Spleen (tissue), 11 donors: ENCODE measurements around the gene SUPV3L1. TPM values are rescaled to one million over a fixed set of nuclear protein-coding genes. Genes with fewer than 3 reads are reported as not detected.

Experiments used
- DNase-seq: peaks from one replicate; pipeline ENCODE4 v3.0.0-alpha.2; 2020
- H3K27ac ChIP-seq, 8 donors: fragments of 200-600 bp; sonication (generic) in 7 of 8; 1 replicate in 4 of 8; 2 replicates in 4 of 8; pipeline versions ENCODE4 v1.5.0 to v1.8.0; 2016 to 2021; ENCODE audit warnings: inconsistent platforms in 4 of 8, mild to moderate bottlenecking in 4 of 8, moderate library complexity in 1 of 8
- H3K27me3 ChIP-seq, 7 donors: fragments of 200-600 bp; sonication (generic) in 6 of 7; replicated peaks in 1 of 7; 1 replicate in 4 of 7; 2 replicates in 3 of 7; pipeline versions ENCODE4 v1.5.0 to v1.8.0; 2016 to 2021; ENCODE audit warnings: inconsistent platforms in 3 of 7, mild to moderate bottlenecking in 1 of 7
- H3K36me3 ChIP-seq, 6 donors: fragments of 200-600 bp; sonication (generic) in 5 of 6; 1 replicate in 4 of 6; 2 replicates in 2 of 6; pipeline versions ENCODE4 v1.5.0 to v1.8.0; 2016 to 2021; ENCODE audit warnings: inconsistent platforms in 2 of 6
- H3K4me1 ChIP-seq, 6 donors: fragments of 200-600 bp; sonication (generic) in 5 of 6; 1 replicate in 3 of 6; 2 replicates in 3 of 6; pipeline versions ENCODE4 v1.5.0 to v1.8.0; 2016 to 2021; ENCODE audit warnings: inconsistent platforms in 3 of 6
- H3K4me3 ChIP-seq, 8 donors: fragments of 200-600 bp; sonication (generic) in 7 of 8; 1 replicate in 4 of 8; 2 replicates in 4 of 8; pipeline versions ENCODE4 v1.5.0 to v1.8.0; 2016 to 2021; ENCODE audit warnings: inconsistent platforms in 4 of 8, mild to moderate bottlenecking in 4 of 8, moderate library complexity in 2 of 8
- H3K9me3 ChIP-seq, 8 donors: fragments of 200-600 bp; sonication (generic) in 7 of 8; 1 replicate in 4 of 8; 2 replicates in 4 of 8; pipeline versions ENCODE4 v1.5.0 to v1.8.0; 2016 to 2021; ENCODE audit warnings: inconsistent platforms in 4 of 8
- POLR2A ChIP-seq, 3 donors: fragments of 450-650 bp; IDR thresholded peaks; one replicate each; pipeline ENCODE4 v1.5.1; 2017; ENCODE audit warnings: antibody characterized with exemption in 3 of 3, mild to moderate bottlenecking in 1 of 3
- POLR2AphosphoS5 ChIP-seq, 3 donors: sonication (generic); formaldehyde crosslinking; IDR thresholded peaks; one replicate each; pipeline ENCODE4 v1.5.1; 2017; ENCODE audit warnings: antibody characterized with exemption in 3 of 3
- WGBS, 5 donors: extraction: QIAGEN DNeasy Blood & Tissue Kit in 3 of 5; methylation state at CpG; one replicate each; pipeline versions ENCODE4 v1.1.5 to v1.1.7; 2013 to 2018; 5-methylcytosine and 5-hydroxymethylcytosine counted together
- intact Hi-C: fragments of 100-400 bp; cut with DNase I; formaldehyde crosslinking; loops from one replicate; pipeline ENCODE4 v1.15.0; 2023; ENCODE audit warnings: low total_unique reads
- polyA plus RNA-seq, 3 donors: library from polyadenylated mRNA; stranded (reverse); fragments of 200-250 nt; gene quantifications; one replicate each; pipeline ENCODE4 v1.2.1, GENCODE V29; 2013
- total RNA-seq, 7 donors: library from RNA; depleted of rRNA in 3 of 7; stranded (reverse); fragments of >200 nt in 3 of 7; fragmentation: NEBNext Ultra II Directional in 4 of 7; extraction: Animal tissue kit (Norgen Biotek cat#: 25700) in 4 of 7; gene quantifications; one replicate each; pipeline versions ENCODE4 v1.1.0 to v1.2.1, GENCODE V29; 2016 to 2021
- TF ChIP-seq, protein P1 (sequence below), 11 experiments: fragments of 200-600 bp in 7 of 11; fragments of 450-650 bp in 4 of 11; sonication (generic) in 4 of 11; IDR thresholded peaks in 8 of 11; conservative IDR thresholded peaks in 3 of 11; 1 replicate in 7 of 11; 2 replicates in 4 of 11; pipeline versions ENCODE4 v1.4.0 to v1.8.0; 2016 to 2021; ENCODE audit warnings: antibody characterized with exemption in 11 of 11, inconsistent platforms in 4 of 11, mild to moderate bottlenecking in 1 of 11
- donor health status: healthy with polysubstance abuse.
- donor health status: DM: no; HTN: no; CAD: no; lungs with moderate emphysema.
- donor health status: DM: no; HTN: no; CAD: no.
- donor health status: Bipolar disorder and iron deficiency.
- donor health status: healthy.
- donor health status: DM: no; HTN: no; CAD: no.
- donor health status: DM: yes; HTN: yes; CAD: no.

Gene SUPV3L1
- total and polyA plus RNA-seq, 10 donors: 24.2 to 95.6 (median 36.1) TPM

DNA sequence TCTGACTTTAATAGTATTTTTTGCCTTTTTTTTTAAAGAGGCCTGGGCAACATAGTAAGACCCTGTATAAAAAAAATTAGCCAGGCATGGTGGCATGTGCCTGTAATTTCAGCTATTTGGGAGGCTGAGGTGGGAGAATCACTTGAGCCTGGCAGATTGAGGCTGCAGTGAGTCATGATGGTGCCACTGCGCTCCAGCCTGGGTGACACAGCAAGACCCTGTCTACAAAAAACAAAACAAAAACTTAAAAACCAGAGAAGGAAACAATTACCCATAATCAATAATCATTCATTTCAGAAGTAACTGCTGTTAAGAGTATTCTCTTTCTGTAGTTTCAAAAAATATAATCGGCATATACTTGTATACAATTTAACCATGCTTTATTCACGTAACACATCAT is 28.1 kb upstream of the SUPV3L1 start:
- intact Hi-C loops: no loop called here
- H3K36me3 ChIP-seq: peaks cover 0 to 21% (median 3%) of the 10 kb centered on the region in 6 donors
- no peak for DNase-seq
- H3K27me3 ChIP-seq: no peaks in the 10 kb centered on the region
- H3K4me3 ChIP-seq: no peak overlapping the region
- H3K4me1 ChIP-seq: peaks cover 0 to 14% (median 6%) of the 10 kb centered on the region in 6 donors
- TF ChIP-seq, protein P1, sequence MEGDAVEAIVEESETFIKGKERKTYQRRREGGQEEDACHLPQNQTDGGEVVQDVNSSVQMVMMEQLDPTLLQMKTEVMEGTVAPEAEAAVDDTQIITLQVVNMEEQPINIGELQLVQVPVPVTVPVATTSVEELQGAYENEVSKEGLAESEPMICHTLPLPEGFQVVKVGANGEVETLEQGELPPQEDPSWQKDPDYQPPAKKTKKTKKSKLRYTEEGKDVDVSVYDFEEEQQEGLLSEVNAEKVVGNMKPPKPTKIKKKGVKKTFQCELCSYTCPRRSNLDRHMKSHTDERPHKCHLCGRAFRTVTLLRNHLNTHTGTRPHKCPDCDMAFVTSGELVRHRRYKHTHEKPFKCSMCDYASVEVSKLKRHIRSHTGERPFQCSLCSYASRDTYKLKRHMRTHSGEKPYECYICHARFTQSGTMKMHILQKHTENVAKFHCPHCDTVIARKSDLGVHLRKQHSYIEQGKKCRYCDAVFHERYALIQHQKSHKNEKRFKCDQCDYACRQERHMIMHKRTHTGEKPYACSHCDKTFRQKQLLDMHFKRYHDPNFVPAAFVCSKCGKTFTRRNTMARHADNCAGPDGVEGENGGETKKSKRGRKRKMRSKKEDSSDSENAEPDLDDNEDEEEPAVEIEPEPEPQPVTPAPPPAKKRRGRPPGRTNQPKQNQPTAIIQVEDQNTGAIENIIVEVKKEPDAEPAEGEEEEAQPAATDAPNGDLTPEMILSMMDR (IDR thresholded peaks at IDR 0.05 in 8 of 11, conservative IDR thresholded peaks at IDR 0.05 in 3 of 11): no peak
- TF ChIP-seq POLR2A (IDR thresholded peaks at IDR 0.05) (no peak), POLR2AphosphoS5 (IDR thresholded peaks at IDR 0.05) (no peak)
- H3K27ac ChIP-seq: no peak overlapping the region
- WGBS, 5 donors: 89 to 95% (median 94%) methylated on average over 3 of the region's 3 CpGs
- H3K9me3 ChIP-seq: no peaks in the 10 kb centered on the region

DNA sequence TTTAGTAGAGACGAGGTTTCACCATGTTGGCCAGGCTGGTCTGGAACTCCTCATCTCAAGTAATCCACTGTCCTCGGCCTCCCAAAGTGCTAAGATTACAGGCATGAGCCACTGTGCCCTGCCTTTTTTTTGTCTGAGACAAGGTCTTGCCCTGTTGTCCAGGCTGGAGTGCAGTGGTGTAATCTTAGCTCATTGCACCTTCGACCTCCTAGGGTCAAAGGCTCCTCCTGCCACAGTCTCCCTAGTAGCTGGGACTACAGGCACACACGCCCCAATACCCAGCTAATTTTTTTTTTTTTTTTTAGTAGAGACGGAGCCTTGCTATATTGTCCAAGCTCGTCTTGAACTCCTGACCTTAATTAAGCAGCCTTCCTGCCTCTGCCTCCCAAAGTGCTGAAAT is 26.8 kb upstream of the SUPV3L1 start:
- Histone ChIP-seq H3K27me3 (no peaks in the 10 kb centered on the region), H3K27ac (no peak overlapping the region), H3K36me3 (peaks cover 0 to 33% (median 13%) of the 10 kb centered on the region in 6 donors), H3K4me1 (peaks cover 0 to 2% (median 0%) of the 10 kb centered on the region in 6 donors), H3K4me3 (no peak overlapping the region), H3K9me3 (no peaks in the 10 kb centered on the region)
- no peak for DNase-seq
- 89 to 96% (median 93%) methylated on average over 6 of the region's 6 CpGs for WGBS, 5 donors
- TF ChIP-seq, protein P1 (IDR thresholded peaks at IDR 0.05 in 8 of 11, conservative IDR thresholded peaks at IDR 0.05 in 3 of 11): no peak
- no peak for TF ChIP-seq POLR2AphosphoS5 (IDR thresholded peaks at IDR 0.05)
- no peak for TF ChIP-seq POLR2A (IDR thresholded peaks at IDR 0.05)
- intact Hi-C loops: no loop called here

DNA sequence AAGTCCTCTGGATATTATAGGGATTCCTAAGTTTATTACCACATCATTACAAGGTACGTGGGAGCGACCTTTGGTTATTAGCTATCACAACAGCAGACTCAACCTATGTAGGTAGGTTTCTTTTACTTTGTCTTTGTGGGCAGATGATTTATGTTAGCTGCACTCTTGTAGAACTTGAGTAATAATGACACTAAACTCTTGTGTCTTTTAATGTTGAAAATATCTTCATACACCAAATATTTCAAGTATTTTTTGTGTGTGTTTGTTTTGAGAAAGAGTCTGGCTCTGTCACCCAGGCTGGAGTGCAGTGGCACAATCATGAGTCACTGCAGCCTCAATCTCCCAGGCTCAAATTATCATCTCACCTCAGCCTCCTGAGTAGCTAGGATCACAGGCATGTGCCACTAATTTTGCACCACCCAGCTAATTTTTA is 19.2 kb upstream of the SUPV3L1 start:
- DNase-seq: no peak
- TF ChIP-seq POLR2A (IDR thresholded peaks at IDR 0.05) (no peak), POLR2AphosphoS5 (IDR thresholded peaks at IDR 0.05) (no peak)
- TF ChIP-seq, protein P1 (IDR thresholded peaks at IDR 0.05 in 8 of 11, conservative IDR thresholded peaks at IDR 0.05 in 3 of 11): no peak
- H3K27me3 ChIP-seq: no peaks in the 10 kb centered on the region
- H3K27ac ChIP-seq: no peak overlapping the region
- H3K4me1 ChIP-seq: no peaks in the 10 kb centered on the region
- H3K36me3 ChIP-seq: peaks cover 0 to 99% (median 63%) of the 10 kb centered on the region in 6 donors
- no peaks in the 10 kb centered on the region for H3K9me3 ChIP-seq
- intact Hi-C loops: no loop called here
- 95 to 98% (median 97%) methylated on average over 2 of the region's 2 CpGs for WGBS, 5 donors
- no peak overlapping the region for H3K4me3 ChIP-seq

DNA sequence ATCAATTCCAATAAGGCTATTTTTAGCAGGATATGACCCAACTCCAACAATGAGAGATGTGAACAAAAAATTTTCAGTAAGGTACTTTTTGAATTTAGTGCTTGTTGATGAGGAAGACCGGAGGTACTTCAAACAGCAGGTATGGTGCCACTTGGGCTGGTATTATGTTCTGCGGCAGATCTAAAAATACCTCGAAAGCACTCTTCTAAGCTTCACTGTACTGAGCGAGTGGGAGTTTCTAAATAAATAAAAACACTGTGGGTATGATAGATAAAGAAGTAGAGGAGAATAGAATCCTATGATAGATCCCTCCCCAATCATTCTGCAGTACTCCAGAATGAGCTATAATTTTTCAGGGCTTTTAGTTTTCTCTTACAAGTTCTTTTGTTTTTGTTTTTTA is 11.5 kb upstream of the SUPV3L1 start:
- WGBS, 5 donors: 92 to 98% (median 97%) methylated on average over 4 of the region's 4 CpGs
- DNase-seq: no peak

More for the DNA sequence above, 11.5 kb upstream of the SUPV3L1 start:
- intact Hi-C loops: no loop called here
- Histone ChIP-seq H3K27ac (no peak overlapping the region), H3K4me1 (peaks cover 0 to 6% (median 0%) of the 10 kb centered on the region in 6 donors), H3K27me3 (no peaks in the 10 kb centered on the region), H3K36me3 (peaks cover 0 to 98% (median 75%) of the 10 kb centered on the region in 6 donors), H3K9me3 (no peaks in the 10 kb centered on the region), H3K4me3 (no peak overlapping the region)
- TF ChIP-seq, protein P1 (IDR thresholded peaks at IDR 0.05 in 8 of 11, conservative IDR thresholded peaks at IDR 0.05 in 3 of 11): no peak
- TF ChIP-seq POLR2A (IDR thresholded peaks at IDR 0.05) (no peak), POLR2AphosphoS5 (IDR thresholded peaks at IDR 0.05) (no peak)
